ENCODE measurements around the gene OSR1. TPM values are rescaled to one million over a fixed set of nuclear protein-coding genes. Genes with fewer than 3 reads are reported as not detected.

The OSR1 gene
- total RNA-seq, 1 donor from 2014 or later = not detected

DNA sequence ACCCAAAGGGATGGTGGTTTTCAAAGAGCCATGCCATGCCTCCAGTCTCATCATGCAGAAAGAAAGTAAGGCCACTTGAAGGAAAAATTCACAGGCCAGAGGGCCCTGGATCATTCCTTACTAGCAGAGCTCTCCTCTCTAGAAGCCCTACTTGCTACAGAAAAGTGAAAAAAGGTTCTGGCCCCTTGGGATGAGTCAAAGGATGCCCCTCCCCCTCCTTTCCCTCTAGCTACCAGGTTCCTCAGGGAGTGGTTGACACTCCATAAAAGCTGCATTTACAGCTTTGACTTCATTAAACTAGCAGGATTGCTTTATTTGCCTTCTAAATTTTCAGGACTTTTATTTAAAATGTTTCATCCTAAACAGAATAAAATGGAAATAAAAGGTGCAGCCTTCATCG is 21.2 kb downstream of the OSR1 start:
- peaks cover 5% of the 10 kb centered on the region for H3K4me1 Mint-ChIP-seq
- Histone ChIP-seq H3K27me3 (no peaks in the 10 kb centered on the region), H4K20me1 (ENCODE audit: low read depth) (no peaks in the 10 kb centered on the region), H3K4me1 (no peaks in the 10 kb centered on the region), H3K79me2 (ENCODE audit: low read depth) (no peaks in the 10 kb centered on the region), H3F3A (ENCODE audit: low read depth) (no peaks in the 10 kb centered on the region), H3K4me3 (no peak overlapping the region), H3K4me2 (no peak overlapping the region), H3K9ac (no peak overlapping the region), H2AFZ (replicated peaks) (no peak overlapping the region), H3K36me3 (no peaks in the 10 kb centered on the region), H3K27ac (no peak overlapping the region), H3K9me3 (ENCODE audit: low read depth) (no peaks in the 10 kb centered on the region)
- H3K27ac Mint-ChIP-seq = no peak overlapping the region
- TF ChIP-seq, protein P1, sequence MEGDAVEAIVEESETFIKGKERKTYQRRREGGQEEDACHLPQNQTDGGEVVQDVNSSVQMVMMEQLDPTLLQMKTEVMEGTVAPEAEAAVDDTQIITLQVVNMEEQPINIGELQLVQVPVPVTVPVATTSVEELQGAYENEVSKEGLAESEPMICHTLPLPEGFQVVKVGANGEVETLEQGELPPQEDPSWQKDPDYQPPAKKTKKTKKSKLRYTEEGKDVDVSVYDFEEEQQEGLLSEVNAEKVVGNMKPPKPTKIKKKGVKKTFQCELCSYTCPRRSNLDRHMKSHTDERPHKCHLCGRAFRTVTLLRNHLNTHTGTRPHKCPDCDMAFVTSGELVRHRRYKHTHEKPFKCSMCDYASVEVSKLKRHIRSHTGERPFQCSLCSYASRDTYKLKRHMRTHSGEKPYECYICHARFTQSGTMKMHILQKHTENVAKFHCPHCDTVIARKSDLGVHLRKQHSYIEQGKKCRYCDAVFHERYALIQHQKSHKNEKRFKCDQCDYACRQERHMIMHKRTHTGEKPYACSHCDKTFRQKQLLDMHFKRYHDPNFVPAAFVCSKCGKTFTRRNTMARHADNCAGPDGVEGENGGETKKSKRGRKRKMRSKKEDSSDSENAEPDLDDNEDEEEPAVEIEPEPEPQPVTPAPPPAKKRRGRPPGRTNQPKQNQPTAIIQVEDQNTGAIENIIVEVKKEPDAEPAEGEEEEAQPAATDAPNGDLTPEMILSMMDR (IDR thresholded peaks at IDR 0.05) = no peak
- TF ChIP-seq EZH2phosphoT487 (IDR thresholded peaks at IDR 0.05) = no peak
- no peak for TF ChIP-seq EZH2 (IDR thresholded peaks at IDR 0.05)
- peaks cover 3% of the 10 kb centered on the region for H3K36me3 Mint-ChIP-seq
- no peaks in the 10 kb centered on the region for H3K9me3 Mint-ChIP-seq
- no peak overlapping the region for H3K4me3 Mint-ChIP-seq
- no peaks in the 10 kb centered on the region for H3K27me3 Mint-ChIP-seq (ENCODE audit: insufficient read depth, low read depth)
- DNase-seq (ENCODE audit: low spot score) = no peak

DNA sequence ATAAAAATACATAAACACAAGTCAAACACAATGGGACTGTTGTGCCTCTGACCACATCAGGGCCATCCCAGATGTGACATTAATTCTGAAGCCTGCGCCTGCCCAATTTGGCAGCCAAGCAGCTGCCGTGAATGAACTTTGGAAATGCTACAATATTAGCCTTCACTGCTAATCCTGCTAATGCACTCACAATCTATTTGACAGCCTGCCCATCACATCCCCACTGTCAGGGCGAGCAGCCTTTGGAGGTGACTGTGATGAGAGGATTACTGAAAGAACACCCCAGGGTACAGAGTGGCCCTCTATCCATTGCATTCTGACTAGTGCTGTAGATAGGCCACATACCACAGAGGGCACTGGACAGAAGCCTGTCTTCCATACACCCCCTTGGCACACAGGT is 21.6 kb downstream of the OSR1 start:
- Histone ChIP-seq H3K27ac (no peak overlapping the region), H3K9me3 (ENCODE audit: low read depth) (no peaks in the 10 kb centered on the region), H3K36me3 (no peaks in the 10 kb centered on the region), H3K79me2 (ENCODE audit: low read depth) (no peaks in the 10 kb centered on the region), H3F3A (ENCODE audit: low read depth) (no peaks in the 10 kb centered on the region), H3K4me1 (no peaks in the 10 kb centered on the region), H4K20me1 (ENCODE audit: low read depth) (no peaks in the 10 kb centered on the region), H3K4me3 (no peak overlapping the region), H3K27me3 (no peaks in the 10 kb centered on the region), H3K9ac (no peak overlapping the region), H2AFZ (replicated peaks) (no peak overlapping the region), H3K4me2 (no peak overlapping the region)
- peaks cover 3% of the 10 kb centered on the region for H3K36me3 Mint-ChIP-seq
- TF ChIP-seq EZH2phosphoT487 (IDR thresholded peaks at IDR 0.05) (no peak), EZH2 (IDR thresholded peaks at IDR 0.05) (no peak)
- TF ChIP-seq, protein P1 (IDR thresholded peaks at IDR 0.05) = no peak
- H3K9me3 Mint-ChIP-seq = no peaks in the 10 kb centered on the region
- no peak overlapping the region for H3K27ac Mint-ChIP-seq
- DNase-seq (ENCODE audit: low spot score) = no peak
- peaks cover 5% of the 10 kb centered on the region for H3K4me1 Mint-ChIP-seq
- H3K4me3 Mint-ChIP-seq = no peak overlapping the region
- H3K27me3 Mint-ChIP-seq (ENCODE audit: insufficient read depth, low read depth) = no peaks in the 10 kb centered on the region

DNA sequence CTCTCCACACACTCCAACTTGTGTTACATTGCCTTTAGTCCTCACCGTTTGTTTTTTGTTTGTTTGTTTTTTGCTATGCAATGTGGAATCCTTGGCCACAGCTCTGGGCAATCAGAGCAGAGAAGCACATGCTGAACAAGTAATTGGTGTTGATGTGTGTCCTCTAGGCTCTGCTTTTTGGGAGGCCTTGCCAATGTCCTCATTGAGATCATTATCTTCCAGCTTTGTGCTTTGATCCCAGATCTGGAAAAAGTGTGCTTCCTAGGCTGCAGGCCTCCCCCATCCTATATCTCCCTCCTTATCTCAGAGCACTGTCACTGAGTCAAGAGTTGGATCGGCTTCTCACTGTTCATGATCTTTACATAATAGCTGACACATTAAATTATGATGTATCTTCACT is 25.9 kb downstream of the OSR1 start:
- no peaks in the 10 kb centered on the region for H3K27me3 Mint-ChIP-seq (ENCODE audit: insufficient read depth, low read depth)
- Histone ChIP-seq H3K4me2 (no peak overlapping the region), H3K4me1 (no peaks in the 10 kb centered on the region), H3K27me3 (no peaks in the 10 kb centered on the region), H3K27ac (no peak overlapping the region), H3K9ac (no peak overlapping the region), H3K4me3 (no peak overlapping the region), H4K20me1 (ENCODE audit: low read depth) (no peaks in the 10 kb centered on the region), H3K9me3 (ENCODE audit: low read depth) (no peaks in the 10 kb centered on the region), H3F3A (ENCODE audit: low read depth) (no peaks in the 10 kb centered on the region), H3K79me2 (ENCODE audit: low read depth) (no peaks in the 10 kb centered on the region), H3K36me3 (no peaks in the 10 kb centered on the region), H2AFZ (replicated peaks) (no peak overlapping the region)
- no peak for DNase-seq (ENCODE audit: low spot score)
- H3K9me3 Mint-ChIP-seq = no peaks in the 10 kb centered on the region
- H3K4me1 Mint-ChIP-seq = peaks cover 5% of the 10 kb centered on the region
- H3K27ac Mint-ChIP-seq = no peak overlapping the region
- no peaks in the 10 kb centered on the region for H3K36me3 Mint-ChIP-seq
- TF ChIP-seq EZH2 (IDR thresholded peaks at IDR 0.05) (no peak), EZH2phosphoT487 (IDR thresholded peaks at IDR 0.05) (no peak)
- TF ChIP-seq, protein P1 (IDR thresholded peaks at IDR 0.05) = no peak
- H3K4me3 Mint-ChIP-seq = no peak overlapping the region

Data from neural progenitor cell (in vitro differentiated cells).